Measurements from ENCODE around the gene HCFC1R1. TPM values are rescaled to one million over a fixed set of nuclear protein-coding genes. Genes with fewer than 3 reads are reported as not detected.

Gene HCFC1R1
- total and polyA plus RNA-seq, 2 experiments from 2014 or later: 35.7 to 158 TPM

GRCh38 chr16:2986623-2987188, 37.0 kb downstream of the HCFC1R1 start:
- Histone ChIP-seq H3K9me2 (replicated peaks; ENCODE audit: insufficient read depth) (no peaks in the 10 kb centered on the region), H3K4me2 (no peak overlapping the region), H2AFZ (no peak overlapping the region), H3K36me3 (replicated peaks; ENCODE audit: insufficient read depth, low read depth) (no peaks in the 10 kb centered on the region), H4K20me1 (ENCODE audit: insufficient read depth, poor library complexity, severe bottlenecking) (no peaks in the 10 kb centered on the region), H3K4me1 (ENCODE audit: insufficient read depth) (peaks cover 6% of the 10 kb centered on the region), H3K79me2 (no peaks in the 10 kb centered on the region), H3K27ac (no peak overlapping the region), H3K9me3 (ENCODE audit: low read depth) (no peaks in the 10 kb centered on the region), H3K4me3 (no peak overlapping the region), H3K27me3 (no peaks in the 10 kb centered on the region)
- DNase-seq (ENCODE audit: low spot score): no peak
- no peak for TF ChIP-seq EZH2 (IDR thresholded peaks at IDR 0.05; ENCODE audit: borderline replicate concordance)
- no peak for TF ChIP-seq EZH2phosphoT487 (IDR thresholded peaks at IDR 0.05; ENCODE audit: low read depth, severe bottlenecking, unreplicated experiment)
- TF ChIP-seq CTCF (IDR thresholded peaks at IDR 0.05; ENCODE audit: poor library complexity): no peak
- WGBS (ENCODE audit: low lambda C conversion rate, missing lambda C conversion rate): 92% methylated on average over 17 of the region's 17 CpGs

DNA sequence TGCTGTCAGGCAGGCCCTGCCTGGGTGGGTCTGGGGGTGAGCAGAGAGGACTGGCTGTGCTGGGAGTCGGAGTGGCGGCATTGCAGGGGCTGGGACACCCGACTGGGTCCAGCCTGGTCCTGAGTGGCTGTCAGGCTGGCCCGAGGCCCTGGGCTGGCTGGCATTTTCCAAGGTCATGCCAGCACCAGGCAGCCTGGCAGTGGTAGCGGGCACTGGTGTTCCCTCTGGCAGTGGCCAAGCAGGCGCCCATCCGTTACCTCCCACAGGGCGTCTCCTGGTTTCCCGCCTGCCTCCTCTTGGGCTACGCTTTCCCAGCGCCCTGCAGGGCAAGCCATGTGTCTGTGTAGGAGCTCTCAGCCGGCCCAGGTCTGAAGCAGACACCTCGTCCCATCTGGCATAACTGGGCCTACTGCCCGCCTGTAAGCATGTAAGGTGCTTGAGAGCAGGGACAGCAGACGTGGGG, 37.8 kb downstream of the HCFC1R1 start:
- H3K9me3 ChIP-seq (ENCODE audit: low read depth): no peaks in the 10 kb centered on the region
- H2AFZ ChIP-seq: no peak overlapping the region
- no peaks in the 10 kb centered on the region for H3K9me2 ChIP-seq (replicated peaks; ENCODE audit: insufficient read depth)
- WGBS (ENCODE audit: low lambda C conversion rate, missing lambda C conversion rate): 92% methylated on average over 15 of the region's 15 CpGs
- peaks cover 12% of the 10 kb centered on the region for H3K4me1 ChIP-seq (ENCODE audit: insufficient read depth)
- no peaks in the 10 kb centered on the region for H3K36me3 ChIP-seq (replicated peaks; ENCODE audit: insufficient read depth, low read depth)
- H3K27me3 ChIP-seq: no peaks in the 10 kb centered on the region
- TF ChIP-seq EZH2 (IDR thresholded peaks at IDR 0.05; ENCODE audit: borderline replicate concordance): no peak
- TF ChIP-seq CTCF (IDR thresholded peaks at IDR 0.05; ENCODE audit: poor library complexity): no peak
- TF ChIP-seq EZH2phosphoT487 (IDR thresholded peaks at IDR 0.05; ENCODE audit: low read depth, severe bottlenecking, unreplicated experiment): no peak
- no peak overlapping the region for H3K4me3 ChIP-seq
- no peak for DNase-seq (ENCODE audit: low spot score)
- H3K27ac ChIP-seq: no peak overlapping the region
- no peak overlapping the region for H3K4me2 ChIP-seq
- no peaks in the 10 kb centered on the region for H4K20me1 ChIP-seq (ENCODE audit: insufficient read depth, poor library complexity, severe bottlenecking)
- H3K79me2 ChIP-seq: no peaks in the 10 kb centered on the region

GRCh38 chr16:2985462-2985861, 38.3 kb downstream of the HCFC1R1 start:
- Histone ChIP-seq H2AFZ (no peak overlapping the region), H3K4me3 (no peak overlapping the region), H3K4me1 (ENCODE audit: insufficient read depth) (peaks cover 15% of the 10 kb centered on the region), H4K20me1 (ENCODE audit: insufficient read depth, poor library complexity, severe bottlenecking) (no peaks in the 10 kb centered on the region), H3K27me3 (no peaks in the 10 kb centered on the region), H3K79me2 (no peaks in the 10 kb centered on the region), H3K27ac (no peak overlapping the region), H3K4me2 (no peak overlapping the region), H3K9me3 (ENCODE audit: low read depth) (no peaks in the 10 kb centered on the region), H3K36me3 (replicated peaks; ENCODE audit: insufficient read depth, low read depth) (no peaks in the 10 kb centered on the region), H3K9me2 (replicated peaks; ENCODE audit: insufficient read depth) (no peaks in the 10 kb centered on the region)
- TF ChIP-seq EZH2 (IDR thresholded peaks at IDR 0.05; ENCODE audit: borderline replicate concordance): no peak
- no peak for TF ChIP-seq EZH2phosphoT487 (IDR thresholded peaks at IDR 0.05; ENCODE audit: low read depth, severe bottlenecking, unreplicated experiment)
- TF ChIP-seq CTCF (IDR thresholded peaks at IDR 0.05; ENCODE audit: poor library complexity): no peak
- DNase-seq (ENCODE audit: low spot score): no peak
- WGBS (ENCODE audit: low lambda C conversion rate, missing lambda C conversion rate): 90% methylated on average over 9 of the region's 9 CpGs

Measured in hepatocyte (in vitro differentiated cells).